ENCODE data around the gene HADHB.
"Not testable (repeated sequence)": the region's sequence is repeated elsewhere in the genome, so short reads cannot be mapped to it uniquely, and the experiment has no call there.

HADHB gene

GRCh38 chr2:26314243-26314642 lies 69.5 kb downstream of the HADHB start:
- no peak overlapping the region for H3K4me3 ChIP-seq
- no peak for DNase-seq (ENCODE audit: low spot score)
- H3K27ac ChIP-seq, result no peak overlapping the region
- TF ChIP-seq CTCF (IDR thresholded peaks at IDR 0.05), result no peak

GRCh38 chr2:26316041-26316440 lies 71.3 kb downstream of the HADHB start:
- DNase-seq (ENCODE audit: low spot score), result no peak
- TF ChIP-seq CTCF (IDR thresholded peaks at IDR 0.05), result no peak
- Histone ChIP-seq H3K4me3 (no peak overlapping the region), H3K27ac (no peak overlapping the region)

GRCh38 chr2:26316845-26317244 lies 72.1 kb downstream of the HADHB start:
- DNase-seq (ENCODE audit: low spot score), result no peak
- no peak for TF ChIP-seq CTCF (IDR thresholded peaks at IDR 0.05)
- H3K4me3 ChIP-seq, result no peak overlapping the region
- H3K27ac ChIP-seq, result no peak overlapping the region

- TF ChIP-seq CTCF (IDR thresholded peaks at IDR 0.05), result no peak
- Histone ChIP-seq H3K4me3 (no peak overlapping the region), H3K27ac (no peak overlapping the region)
- DNase-seq (ENCODE audit: low spot score), result no peak
Observed at GRCh38 chr2:26317377-26318105, 72.8 kb downstream of the HADHB start.

GRCh38 chr2:26318950-26319349 lies 74.2 kb downstream of the HADHB start:
- TF ChIP-seq CTCF (IDR thresholded peaks at IDR 0.05), result no peak
- no peak for DNase-seq (ENCODE audit: low spot score)
- no peak overlapping the region for H3K4me3 ChIP-seq
- no peak overlapping the region for H3K27ac ChIP-seq

- DNase-seq (ENCODE audit: low spot score); H3K27ac ChIP-seq; H3K4me3 ChIP-seq: not testable (repeated sequence)
Observed at GRCh38 chr2:26324479-26324878, 79.7 kb downstream of the HADHB start.

GRCh38 chr2:26324903-26325302 lies 80.2 kb downstream of the HADHB start:
- no peak for DNase-seq (ENCODE audit: low spot score)
- Histone ChIP-seq H3K4me3 (no peak overlapping the region), H3K27ac (no peak overlapping the region)
- TF ChIP-seq CTCF (IDR thresholded peaks at IDR 0.05), result no peak

Data from coronary artery (tissue), 2 donors.